ENCODE results near the gene BRF1. TPM values are rescaled to one million over a fixed set of nuclear protein-coding genes. Genes with fewer than 3 reads are reported as not detected.

Gene BRF1
- total RNA-seq, 1 experiment from 2014 or later: 41.2 TPM

- ChIA-PET POLR2A (no interaction called here), RAD21 (ENCODE audit: low non-redundant PET in 1 of 2, low total read pairs in 2 of 2, uncharacterized antibody in 2 of 2, unreplicated experiment in 2 of 2) (no interaction called here), CTCF (no interaction called here)
- H3K79me2 ChIP-seq (ENCODE audit: insufficient read depth, low read length): no peaks in the 10 kb centered on the region
- no peak overlapping the region for H3K9ac ChIP-seq (ENCODE audit: low read length)
- no peaks in the 10 kb centered on the region for H3K27me3 ChIP-seq (ENCODE audit: insufficient read depth, low read length)
- no peak overlapping the region for H3K27ac ChIP-seq (ENCODE audit: low read depth, low read length)
- no peaks in the 10 kb centered on the region for H3K9me2 ChIP-seq (ENCODE audit: insufficient read depth)
- no peaks in the 10 kb centered on the region for H4K20me1 ChIP-seq (ENCODE audit: insufficient read depth)
- intact Hi-C loops (cut with micrococcal nuclease): no loop called here
- no peaks in the 10 kb centered on the region for H3K9me3 ChIP-seq (ENCODE audit: control insufficient read depth in 1 of 2, insufficient read depth in 1 of 2, low read depth in 1 of 2, low read length in 2 of 2)
- H3K4me2 ChIP-seq (ENCODE audit: low read length): no peak overlapping the region
- BruUV-seq (replicated peaks): no TSS peak
- H3K4me3 ChIP-seq (replicated peaks in 1 of 2; ENCODE audit: low read depth in 1 of 2, low read length in 2 of 2): no peak overlapping the region
- no peak for TF ChIP-seq REST (IDR thresholded peaks at IDR 0.05; ENCODE audit: low read depth)
- no peak for TF ChIP-seq EZH2phosphoT487 (IDR thresholded peaks at IDR 0.05; ENCODE audit: borderline replicate concordance)
- TF ChIP-seq CTCF (IDR thresholded peaks at IDR 0.05 in 2 of 3, conservative IDR thresholded peaks at IDR 0.05 in 1 of 3; ENCODE audit: borderline replicate concordance in 1 of 3, insufficient read depth in 1 of 3, low read depth in 2 of 3, low read length in 2 of 3): no peak
- no peak for TF ChIP-seq ZNF274 (IDR thresholded peaks at IDR 0.05; ENCODE audit: low read depth, low read length)
- no peak for TF ChIP-seq ELF1 (IDR thresholded peaks at IDR 0.05; ENCODE audit: borderline replicate concordance, low read depth)
- no peak for TF ChIP-seq EGR1 (IDR thresholded peaks at IDR 0.05; ENCODE audit: low read depth)
- no peak for TF ChIP-seq SRF (IDR thresholded peaks at IDR 0.05; ENCODE audit: low read depth)
- no peak for TF ChIP-seq MAX (IDR thresholded peaks at IDR 0.05)
- no peak for TF ChIP-seq TCF7L2 (IDR thresholded peaks at IDR 0.05; ENCODE audit: borderline replicate concordance, extremely low read depth, insufficient read depth, insufficient read length)
- TF ChIP-seq SP1 (IDR thresholded peaks at IDR 0.05; ENCODE audit: low read depth): no peak
- TF ChIP-seq CEBPB (IDR thresholded peaks at IDR 0.05; ENCODE audit: low read depth): no peak
- no peak for TF ChIP-seq RAD21 (IDR thresholded peaks at IDR 0.05; ENCODE audit: low read depth)
- TF ChIP-seq POLR2A (IDR thresholded peaks at IDR 0.05; ENCODE audit: borderline replicate concordance, extremely low read depth, insufficient read depth, insufficient read length): no peak
- TF ChIP-seq ATF3 (IDR thresholded peaks at IDR 0.05): no peak
- no peak for TF ChIP-seq ZFX (IDR thresholded peaks at IDR 0.05)
- TF ChIP-seq YY1 (IDR thresholded peaks at IDR 0.05; ENCODE audit: extremely low read depth, insufficient replicate concordance, low read depth, low read length): no peak
- TF ChIP-seq SIN3A (IDR thresholded peaks at IDR 0.05; ENCODE audit: low read depth): no peak
- ATAC-seq (no peak), DNase-seq (ENCODE audit: low read depth, low spot score) (no peak)
- peaks cover 16 to 38% of the 10 kb centered on the region in 2 experiments for H3K4me1 ChIP-seq (ENCODE audit: control insufficient read depth in 1 of 2, insufficient read depth in 2 of 2, low read length in 2 of 2)
- H3K36me3 ChIP-seq (ENCODE audit: control insufficient read depth in 1 of 2, insufficient read depth in 2 of 2, low read length in 2 of 2): no peaks in the 10 kb centered on the region
- H2AFZ ChIP-seq (ENCODE audit: low read depth, low read length, poor library complexity, severe bottlenecking): no peak overlapping the region
Observed at GRCh38 chr14:105178868-105179140, 122.0 kb downstream of the BRF1 start.

Data from HCT116 (cell line).